Transverse colon (tissue), 4 donors: Measurements from ENCODE around the gene FCRL3. TPM values are rescaled to one million over a fixed set of nuclear protein-coding genes. Genes with fewer than 3 reads are reported as not detected.

ENCODE experiments used
- DNase-seq: peaks from one replicate; pipeline ENCODE4 v3.0.0-alpha.2; 2019
- H3K27ac ChIP-seq, 4 donors: fragments of 200-600 bp; sonication (generic); 2 replicates each; pipeline ENCODE4 v1.5.1; 2016 to 2018; ENCODE audit warnings: inconsistent platforms in 4 of 4
- H3K27me3 ChIP-seq: fragments of 200-600 bp; sonication (generic); 2 replicates; pipeline ENCODE4 v1.5.1; 2017; ENCODE audit warnings: inconsistent platforms
- H3K36me3 ChIP-seq, 4 donors: fragments of 200-600 bp; sonication (generic); 2 replicates each; pipeline ENCODE4 v1.5.1; 2017 to 2019; ENCODE audit warnings: inconsistent platforms in 4 of 4
- H3K4me1 ChIP-seq, 4 donors: fragments of 200-600 bp; sonication (generic); 2 replicates each; pipeline ENCODE4 v1.5.1; 2017 to 2020; ENCODE audit warnings: inconsistent platforms in 4 of 4
- H3K4me3 ChIP-seq, 4 donors: fragments of 200-600 bp; sonication (generic); 1 replicate in 1 of 4; 2 replicates in 3 of 4; pipeline versions ENCODE4 v1.5.1 to v1.6.1; 2017 to 2019; ENCODE audit warnings: inconsistent platforms in 4 of 4
- H3K9me3 ChIP-seq, 2 donors: fragments of 200-600 bp; sonication (generic); 2 replicates each; pipeline ENCODE4 v1.5.1; 2017 to 2019; ENCODE audit warnings: inconsistent platforms in 2 of 2
- EP300 ChIP-seq: sonication (generic); formaldehyde crosslinking; IDR thresholded peaks from one replicate; pipeline ENCODE4 v1.6.1; 2017; ENCODE audit warnings: antibody characterized with exemption, low read depth
- POLR2A ChIP-seq: fragments of 450-650 bp; IDR thresholded peaks from one replicate; pipeline ENCODE4 v1.6.1; 2016; ENCODE audit warnings: antibody characterized with exemption, mild to moderate bottlenecking, moderate library complexity
- POLR2AphosphoS5 ChIP-seq, 3 donors: sonication (generic); formaldehyde crosslinking; IDR thresholded peaks; one replicate each; pipeline ENCODE4 v1.6.1; 2016; ENCODE audit warnings: antibody characterized with exemption in 3 of 3
- WGBS, 2 donors: methylation state at CpG; one replicate each; pipeline ENCODE4 v1.1.5; 2018; ENCODE audit warnings: low coverage in 1 of 2; 5-methylcytosine and 5-hydroxymethylcytosine counted together
- in situ Hi-C, 4 donors: fragments of 200-750 bp; cut with MboI; loops; one replicate each; pipeline versions ENCODE4 v1.15.0 to v1.15.1; 2017; ENCODE audit warnings: low sequenced_read_pairs in 3 of 4, low pct_ligation_motif_present in 1 of 4, low pct_unique_long_range_greater_than_20kb in 1 of 4
- intact Hi-C: fragments of 100-400 bp; cut with DNase I; formaldehyde crosslinking; loops from one replicate; pipeline ENCODE4 v1.15.1; 2023; ENCODE audit warnings: low total_unique reads
- total RNA-seq, 4 donors: library from RNA; depleted of rRNA; stranded (reverse); fragments of >200 nt; gene quantifications; one replicate each; pipeline ENCODE4 v1.1.0, GENCODE V29; 2016
- TF ChIP-seq, protein P1 (sequence below), 5 experiments: fragments of 200-600 bp in 3 of 5; fragments of 450-650 bp in 2 of 5; sonication (generic) in 3 of 5; IDR thresholded peaks; 1 replicate in 2 of 5; 2 replicates in 3 of 5; pipeline ENCODE4 v1.5.1; 2016 to 2017; ENCODE audit warnings: antibody characterized with exemption in 5 of 5, inconsistent platforms in 3 of 5, mild to moderate bottlenecking in 2 of 5, moderate library complexity in 1 of 5

Gene FCRL3
- total RNA-seq, 4 donors from 2014 or later, result 4.0 to 4.9 TPM; not detected in 2

DNA sequence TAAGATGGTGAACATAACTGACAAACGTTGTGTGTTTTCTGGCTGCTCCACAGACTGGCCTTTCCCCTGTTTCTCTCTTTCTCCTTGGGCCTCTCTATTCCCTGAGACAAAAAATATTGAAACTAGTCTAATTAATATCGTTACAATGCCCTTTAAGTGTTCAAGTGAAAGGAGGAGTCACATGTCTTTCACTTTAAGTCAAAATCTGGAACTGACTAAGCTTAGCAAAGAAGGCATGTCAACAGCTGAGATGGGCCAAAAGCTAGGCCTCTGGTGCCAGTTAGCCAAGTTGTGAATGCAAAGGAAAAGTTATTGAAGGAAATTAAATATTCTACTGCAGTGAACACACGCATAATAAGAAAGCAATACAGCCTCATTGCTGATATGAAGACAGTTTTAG, 32.2 kb upstream of the FCRL3 start:
- Histone ChIP-seq H3K4me1 (no peaks in the 10 kb centered on the region), H3K27me3 (no peaks in the 10 kb centered on the region), H3K36me3 (no peaks in the 10 kb centered on the region), H3K9me3 (no peaks in the 10 kb centered on the region), H3K27ac (no peak overlapping the region), H3K4me3 (no peak overlapping the region)
- TF ChIP-seq, protein P1, sequence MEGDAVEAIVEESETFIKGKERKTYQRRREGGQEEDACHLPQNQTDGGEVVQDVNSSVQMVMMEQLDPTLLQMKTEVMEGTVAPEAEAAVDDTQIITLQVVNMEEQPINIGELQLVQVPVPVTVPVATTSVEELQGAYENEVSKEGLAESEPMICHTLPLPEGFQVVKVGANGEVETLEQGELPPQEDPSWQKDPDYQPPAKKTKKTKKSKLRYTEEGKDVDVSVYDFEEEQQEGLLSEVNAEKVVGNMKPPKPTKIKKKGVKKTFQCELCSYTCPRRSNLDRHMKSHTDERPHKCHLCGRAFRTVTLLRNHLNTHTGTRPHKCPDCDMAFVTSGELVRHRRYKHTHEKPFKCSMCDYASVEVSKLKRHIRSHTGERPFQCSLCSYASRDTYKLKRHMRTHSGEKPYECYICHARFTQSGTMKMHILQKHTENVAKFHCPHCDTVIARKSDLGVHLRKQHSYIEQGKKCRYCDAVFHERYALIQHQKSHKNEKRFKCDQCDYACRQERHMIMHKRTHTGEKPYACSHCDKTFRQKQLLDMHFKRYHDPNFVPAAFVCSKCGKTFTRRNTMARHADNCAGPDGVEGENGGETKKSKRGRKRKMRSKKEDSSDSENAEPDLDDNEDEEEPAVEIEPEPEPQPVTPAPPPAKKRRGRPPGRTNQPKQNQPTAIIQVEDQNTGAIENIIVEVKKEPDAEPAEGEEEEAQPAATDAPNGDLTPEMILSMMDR (IDR thresholded peaks at IDR 0.05), result no peak
- TF ChIP-seq EP300, result no peak
- no peak for TF ChIP-seq POLR2AphosphoS5 (IDR thresholded peaks at IDR 0.05)
- TF ChIP-seq POLR2A, result no peak
- intact Hi-C loops (no loop called here), in situ Hi-C loops (no loop called here)
- WGBS, 2 donors, result 57 to 69% methylated on average over 3 of the region's 3 CpGs
- no peak for DNase-seq

DNA sequence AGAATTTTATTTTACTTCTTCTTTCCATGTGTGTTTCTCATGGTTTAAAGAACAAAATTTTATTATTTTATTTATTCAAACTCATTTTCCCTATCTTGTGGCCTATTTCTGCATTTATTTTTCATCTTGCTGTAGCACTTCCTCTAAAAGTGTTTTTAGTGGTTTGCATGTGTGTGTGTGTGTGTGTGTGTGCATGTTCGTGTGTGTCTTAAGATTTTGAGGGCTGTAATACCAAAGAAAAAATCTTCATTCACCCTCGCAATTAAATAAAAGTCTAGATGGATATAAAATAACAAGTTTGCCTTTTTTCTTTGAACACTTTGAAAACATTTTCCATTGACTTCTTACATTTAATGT, 24.6 kb upstream of the FCRL3 start:
- no peak for DNase-seq
- Histone ChIP-seq H3K9me3 (peaks cover 0 to 3% of the 10 kb centered on the region in 2 donors), H3K27me3 (no peaks in the 10 kb centered on the region), H3K36me3 (no peaks in the 10 kb centered on the region), H3K4me3 (no peak overlapping the region), H3K27ac (no peak overlapping the region), H3K4me1 (no peaks in the 10 kb centered on the region)
- WGBS, 2 donors, result 36 to 64% methylated on average over 2 of the region's 2 CpGs
- in situ Hi-C loops, result no loop called here
- intact Hi-C loops, result no loop called here
- TF ChIP-seq, protein P1 (IDR thresholded peaks at IDR 0.05), result no peak
- TF ChIP-seq EP300 (no peak), POLR2A (no peak), POLR2AphosphoS5 (IDR thresholded peaks at IDR 0.05) (no peak)

DNA sequence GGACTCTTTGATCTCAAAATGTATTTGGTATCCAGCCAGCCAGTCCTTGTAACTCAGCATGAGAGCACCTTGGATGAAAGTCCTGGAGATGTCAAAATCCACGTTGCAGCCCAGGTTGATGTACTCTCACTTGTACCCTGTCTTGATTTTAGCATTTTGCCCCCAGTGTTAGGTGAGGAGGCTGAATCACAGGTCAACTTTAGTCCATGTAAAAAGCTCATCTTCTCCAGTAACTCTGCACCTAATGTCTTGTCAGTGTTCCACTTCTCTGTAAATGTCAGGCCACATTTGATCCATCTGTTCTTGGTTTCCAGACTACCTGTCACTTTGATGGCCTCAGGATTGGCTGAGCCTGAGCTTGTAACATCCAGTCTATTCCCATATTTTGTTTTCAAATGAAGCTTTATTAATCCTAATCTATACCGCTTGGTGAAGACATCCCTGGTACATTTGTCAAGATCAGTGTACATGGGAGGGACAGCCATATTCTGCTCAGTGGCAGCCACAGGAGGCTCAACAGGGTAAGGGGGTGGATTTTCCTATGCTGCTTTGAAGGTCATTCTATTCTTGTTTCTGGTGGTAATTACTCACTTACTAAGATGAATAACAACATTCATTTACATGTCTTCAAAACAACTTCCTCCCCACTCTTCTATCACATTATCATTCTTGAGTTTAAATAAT, 24.1 kb upstream of the FCRL3 start:
- 78 to 89% methylated on average over 1 to 2 of the region's 2 CpGs for WGBS, 2 donors
- Histone ChIP-seq H3K4me1 (no peaks in the 10 kb centered on the region), H3K4me3 (no peak overlapping the region), H3K36me3 (no peaks in the 10 kb centered on the region), H3K9me3 (peaks cover 0 to 3% of the 10 kb centered on the region in 2 donors), H3K27me3 (no peaks in the 10 kb centered on the region), H3K27ac (no peak overlapping the region)
- no peak for DNase-seq
- in situ Hi-C loops, result no loop called here
- TF ChIP-seq EP300 (no peak), POLR2A (no peak), POLR2AphosphoS5 (IDR thresholded peaks at IDR 0.05) (no peak)
- TF ChIP-seq, protein P1 (IDR thresholded peaks at IDR 0.05), result no peak
- intact Hi-C loops, result loop anchor here (5.0 kb wide), 1 partner anchor 518 kb away; no protein-coding TSS in a partner anchor

DNA sequence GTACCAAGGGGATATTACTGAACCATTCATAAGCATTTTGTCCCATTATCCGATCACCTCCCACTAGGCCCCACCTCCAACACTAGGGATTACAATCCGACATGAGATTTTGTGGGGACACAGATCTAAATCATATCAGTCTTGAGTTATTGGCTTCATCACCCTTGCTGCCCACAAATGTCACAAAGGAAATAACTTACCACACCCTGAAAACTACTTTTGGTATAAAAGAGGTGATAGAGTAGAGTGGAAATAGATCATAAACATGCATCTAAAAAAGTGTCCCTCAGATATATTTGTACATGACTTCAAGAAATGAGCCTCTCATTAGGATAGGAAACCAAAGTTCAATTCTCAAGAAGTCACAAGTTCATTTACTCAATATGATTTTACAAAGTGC, 22.6 kb upstream of the FCRL3 start:
- Histone ChIP-seq H3K27ac (no peak overlapping the region), H3K9me3 (peaks cover 0 to 3% of the 10 kb centered on the region in 2 donors), H3K27me3 (no peaks in the 10 kb centered on the region), H3K36me3 (no peaks in the 10 kb centered on the region), H3K4me3 (no peak overlapping the region), H3K4me1 (no peaks in the 10 kb centered on the region)
- 90% methylated on average over 2 of the region's 2 CpGs; no CpG with 5 or more reads in 1 of the 2 donors for WGBS, 2 donors
- DNase-seq, result no peak
- intact Hi-C loops, result loop anchor here (5.0 kb wide), 1 partner anchor 519 kb away; no protein-coding TSS in a partner anchor
- in situ Hi-C loops, result no loop called here
- no peak for TF ChIP-seq EP300
- TF ChIP-seq POLR2A, result no peak
- TF ChIP-seq, protein P1 (IDR thresholded peaks at IDR 0.05), result no peak
- TF ChIP-seq POLR2AphosphoS5 (IDR thresholded peaks at IDR 0.05), result no peak
